OCI-LY3 (cell line): ENCODE measurements around the gene NGFR.

Experiments used
- EZH2phosphoT487 ChIP-seq: fragments of 200-600 bp; shearing (Covaris generic); IDR thresholded peaks from 2 replicates; pipeline ENCODE4 v1.6.1; 2018; ENCODE audit warnings: antibody characterized with exemption, mixed run types, low read depth
- TF ChIP-seq, protein P1 (sequence below): fragments of 200-600, 300-600 bp; sonication (generic); IDR thresholded peaks from 2 replicates; pipeline ENCODE4 v1.5.1; 2014; ENCODE audit warnings: antibody characterized with exemption, low read length, low read depth

DNA sequence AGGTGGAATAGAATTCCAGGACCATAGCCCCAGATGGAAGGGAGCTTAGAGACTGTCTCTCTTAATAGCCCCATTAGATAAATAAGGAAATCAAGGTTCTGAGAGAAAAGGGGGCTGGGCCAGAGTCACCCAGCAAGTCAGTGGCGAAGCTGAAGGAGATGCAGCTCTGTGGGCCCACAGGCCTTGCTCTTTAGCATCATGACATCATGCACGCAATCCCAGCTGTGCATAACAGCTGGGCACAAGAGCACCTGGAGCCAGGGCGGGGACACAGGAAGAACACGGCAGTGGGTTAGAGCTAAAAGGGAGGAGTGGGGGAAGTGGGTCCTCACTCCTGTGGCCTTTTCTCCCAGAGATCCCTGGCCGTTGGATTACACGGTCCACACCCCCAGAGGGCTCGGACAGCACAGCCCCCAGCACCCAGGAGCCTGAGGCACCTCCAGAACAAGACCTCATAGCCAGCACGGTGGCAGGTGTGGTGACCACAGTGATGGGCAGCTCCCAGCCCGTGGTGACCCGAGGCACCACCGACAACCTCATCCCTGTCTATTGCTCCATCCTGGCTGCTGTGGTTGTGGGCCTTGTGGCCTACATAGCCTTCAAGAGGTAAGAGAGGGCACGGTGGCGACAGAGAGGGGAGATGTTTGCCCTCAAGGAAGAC is 15.1 kb downstream of the NGFR start:
- TF ChIP-seq, protein P1, sequence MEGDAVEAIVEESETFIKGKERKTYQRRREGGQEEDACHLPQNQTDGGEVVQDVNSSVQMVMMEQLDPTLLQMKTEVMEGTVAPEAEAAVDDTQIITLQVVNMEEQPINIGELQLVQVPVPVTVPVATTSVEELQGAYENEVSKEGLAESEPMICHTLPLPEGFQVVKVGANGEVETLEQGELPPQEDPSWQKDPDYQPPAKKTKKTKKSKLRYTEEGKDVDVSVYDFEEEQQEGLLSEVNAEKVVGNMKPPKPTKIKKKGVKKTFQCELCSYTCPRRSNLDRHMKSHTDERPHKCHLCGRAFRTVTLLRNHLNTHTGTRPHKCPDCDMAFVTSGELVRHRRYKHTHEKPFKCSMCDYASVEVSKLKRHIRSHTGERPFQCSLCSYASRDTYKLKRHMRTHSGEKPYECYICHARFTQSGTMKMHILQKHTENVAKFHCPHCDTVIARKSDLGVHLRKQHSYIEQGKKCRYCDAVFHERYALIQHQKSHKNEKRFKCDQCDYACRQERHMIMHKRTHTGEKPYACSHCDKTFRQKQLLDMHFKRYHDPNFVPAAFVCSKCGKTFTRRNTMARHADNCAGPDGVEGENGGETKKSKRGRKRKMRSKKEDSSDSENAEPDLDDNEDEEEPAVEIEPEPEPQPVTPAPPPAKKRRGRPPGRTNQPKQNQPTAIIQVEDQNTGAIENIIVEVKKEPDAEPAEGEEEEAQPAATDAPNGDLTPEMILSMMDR, result no peak
- TF ChIP-seq EZH2phosphoT487, result no peak
